Measurements from ENCODE around the gene ASB4. TPM values are rescaled to one million over a fixed set of nuclear protein-coding genes. Genes with fewer than 3 reads are reported as not detected.

Gene ASB4
- total and polyA plus RNA-seq, 7 donors: 0.23 to 24.0 (median 10.8) TPM

GRCh38 chr7:95467912-95468607 lies 17.7 kb upstream of the ASB4 start:
- H3K27ac ChIP-seq: no peak overlapping the region
- no peaks in the 10 kb centered on the region for H3K9me3 ChIP-seq
- ATAC-seq: no peak
- 96 to 100% (median 100%) methylated on average over 1 of the region's 1 CpG for WGBS, 3 donors
- H3K4me1 ChIP-seq: no peaks in the 10 kb centered on the region
- H3K27me3 ChIP-seq (ENCODE audit: insufficient read depth in 3 of 3, low read length in 2 of 3): no peaks in the 10 kb centered on the region
- no peak overlapping the region for H3K4me3 ChIP-seq
- no peaks in the 10 kb centered on the region for H3K36me3 ChIP-seq (ENCODE audit: insufficient read depth in 1 of 2, low read depth in 1 of 2)
- DNase-seq: no peak
- TF ChIP-seq, protein P1, sequence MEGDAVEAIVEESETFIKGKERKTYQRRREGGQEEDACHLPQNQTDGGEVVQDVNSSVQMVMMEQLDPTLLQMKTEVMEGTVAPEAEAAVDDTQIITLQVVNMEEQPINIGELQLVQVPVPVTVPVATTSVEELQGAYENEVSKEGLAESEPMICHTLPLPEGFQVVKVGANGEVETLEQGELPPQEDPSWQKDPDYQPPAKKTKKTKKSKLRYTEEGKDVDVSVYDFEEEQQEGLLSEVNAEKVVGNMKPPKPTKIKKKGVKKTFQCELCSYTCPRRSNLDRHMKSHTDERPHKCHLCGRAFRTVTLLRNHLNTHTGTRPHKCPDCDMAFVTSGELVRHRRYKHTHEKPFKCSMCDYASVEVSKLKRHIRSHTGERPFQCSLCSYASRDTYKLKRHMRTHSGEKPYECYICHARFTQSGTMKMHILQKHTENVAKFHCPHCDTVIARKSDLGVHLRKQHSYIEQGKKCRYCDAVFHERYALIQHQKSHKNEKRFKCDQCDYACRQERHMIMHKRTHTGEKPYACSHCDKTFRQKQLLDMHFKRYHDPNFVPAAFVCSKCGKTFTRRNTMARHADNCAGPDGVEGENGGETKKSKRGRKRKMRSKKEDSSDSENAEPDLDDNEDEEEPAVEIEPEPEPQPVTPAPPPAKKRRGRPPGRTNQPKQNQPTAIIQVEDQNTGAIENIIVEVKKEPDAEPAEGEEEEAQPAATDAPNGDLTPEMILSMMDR (IDR thresholded peaks at IDR 0.05): no peak
- intact Hi-C loops (cut with DNase I): no loop called here

GRCh38 chr7:95469187-95469586 lies 16.6 kb upstream of the ASB4 start:
- 89 to 98% (median 93%) methylated on average over 1 of the region's 1 CpG for WGBS, 3 donors
- H3K36me3 ChIP-seq (ENCODE audit: insufficient read depth in 1 of 2, low read depth in 1 of 2): no peaks in the 10 kb centered on the region
- H3K4me3 ChIP-seq: no peak overlapping the region
- DNase-seq (no peak), ATAC-seq (no peak)
- H3K27ac ChIP-seq: no peak overlapping the region
- no peaks in the 10 kb centered on the region for H3K9me3 ChIP-seq
- no peaks in the 10 kb centered on the region for H3K4me1 ChIP-seq
- intact Hi-C loops (cut with DNase I): no loop called here
- H3K27me3 ChIP-seq (ENCODE audit: insufficient read depth in 3 of 3, low read length in 2 of 3): no peaks in the 10 kb centered on the region
- TF ChIP-seq, protein P1 (IDR thresholded peaks at IDR 0.05): no peak

DNA sequence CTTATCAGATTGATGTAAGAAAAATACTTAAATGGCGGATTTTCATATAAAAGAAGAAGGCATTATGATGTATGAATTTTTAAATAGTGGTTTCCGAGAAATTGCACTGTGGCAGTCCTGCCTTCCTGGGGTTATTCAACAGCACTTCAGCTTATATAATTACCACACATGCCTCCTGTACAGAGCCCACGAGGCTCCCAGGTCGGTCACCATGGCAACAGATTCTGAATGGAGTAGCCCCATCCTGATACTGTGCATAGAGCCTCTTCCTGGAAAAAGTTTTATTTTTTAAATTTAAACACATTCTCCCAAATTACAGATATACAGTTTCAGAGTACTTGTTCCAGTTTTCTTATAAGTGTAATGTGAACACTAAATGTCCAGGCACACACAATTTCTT lies 15.9 kb upstream of the ASB4 start:
- no peaks in the 10 kb centered on the region for H3K36me3 ChIP-seq (ENCODE audit: insufficient read depth in 1 of 2, low read depth in 1 of 2)
- H3K4me1 ChIP-seq: no peaks in the 10 kb centered on the region
- no peak overlapping the region for H3K27ac ChIP-seq
- 74 to 77% (median 75%) methylated on average over 4 of the region's 4 CpGs for WGBS, 3 donors
- H3K4me3 ChIP-seq: no peak overlapping the region
- ATAC-seq (no peak), DNase-seq (no peak)
- TF ChIP-seq, protein P1 (IDR thresholded peaks at IDR 0.05): no peak
- H3K9me3 ChIP-seq: no peaks in the 10 kb centered on the region
- H3K27me3 ChIP-seq (ENCODE audit: insufficient read depth in 3 of 3, low read length in 2 of 3): no peaks in the 10 kb centered on the region
- intact Hi-C loops (cut with DNase I): loop anchor here in 1 of 2 donors (10.0 kb wide), 1 partner anchor 225 kb away; no protein-coding TSS in a partner anchor

- H3K36me3 ChIP-seq (ENCODE audit: insufficient read depth in 1 of 2, low read depth in 1 of 2): no peaks in the 10 kb centered on the region
- ATAC-seq (no peak), DNase-seq (no peak)
- intact Hi-C loops (cut with DNase I): loop anchor here in 1 of 2 donors (10.0 kb wide), 1 partner anchor 226 kb away; no protein-coding TSS in a partner anchor
- TF ChIP-seq, protein P1 (IDR thresholded peaks at IDR 0.05): no peak
- H3K4me3 ChIP-seq: no peak overlapping the region
- no peaks in the 10 kb centered on the region for H3K27me3 ChIP-seq (ENCODE audit: insufficient read depth in 3 of 3, low read length in 2 of 3)
- H3K27ac ChIP-seq: no peak overlapping the region
- H3K4me1 ChIP-seq: no peaks in the 10 kb centered on the region
- no peaks in the 10 kb centered on the region for H3K9me3 ChIP-seq
- 36 to 46% (median 39%) methylated on average over 3 of the region's 3 CpGs for WGBS, 3 donors
Observed at GRCh38 chr7:95470452-95470851, 15.3 kb upstream of the ASB4 start.

Data from psoas muscle (tissue), 8 donors.